Gastroesophageal sphincter (tissue), 4 donors: ENCODE results near the gene TSC22D4. TPM values are rescaled to one million over a fixed set of nuclear protein-coding genes. Genes with fewer than 3 reads are reported as not detected.

Experiments used
- ATAC-seq: fragments of 150-250 bp; one replicate; pipeline ENCODE4 v1.9.1; 2016; ENCODE audit warnings: mild to moderate bottlenecking, moderate library complexity
- H3K27ac ChIP-seq, 4 donors: fragments of 200-600 bp; sonication (generic) in 3 of 4; 1 replicate in 3 of 4; 2 replicates in 1 of 4; pipeline ENCODE4 v1.5.1; 2016 to 2019
- H3K27me3 ChIP-seq: fragments of 200-600 bp; sonication (generic); one replicate; pipeline ENCODE4 v1.5.1; 2019
- H3K36me3 ChIP-seq, 2 donors: fragments of 200-600 bp; sonication (generic); one replicate each; pipeline ENCODE4 v1.5.1; 2019; ENCODE audit warnings: control low read depth in 1 of 2
- H3K4me1 ChIP-seq, 3 donors: fragments of 200-600 bp; sonication (generic); 1 replicate in 2 of 3; 2 replicates in 1 of 3; pipeline ENCODE4 v1.5.1; 2016 to 2019; ENCODE audit warnings: control low read depth in 2 of 3
- H3K4me3 ChIP-seq, 2 donors: fragments of 200-600 bp; sonication (generic); one replicate each; pipeline ENCODE4 v1.5.1; 2019; ENCODE audit warnings: mild to moderate bottlenecking in 1 of 2, moderate library complexity in 1 of 2
- H3K9me3 ChIP-seq, 3 donors: fragments of 200-600 bp; sonication (generic); one replicate each; pipeline ENCODE4 v1.5.1; 2017 to 2019; ENCODE audit warnings: control low read depth in 2 of 3
- EP300 ChIP-seq: sonication (generic); formaldehyde crosslinking; IDR thresholded peaks from one replicate; pipeline ENCODE4 v1.6.1; 2017; ENCODE audit warnings: antibody characterized with exemption, mild to moderate bottlenecking
- POLR2A ChIP-seq, 2 donors: fragments of 450-650 bp; IDR thresholded peaks; one replicate each; pipeline ENCODE4 v1.6.1; 2017; ENCODE audit warnings: antibody characterized with exemption in 2 of 2, mild to moderate bottlenecking in 2 of 2, moderate library complexity in 1 of 2
- POLR2AphosphoS5 ChIP-seq: sonication (generic); formaldehyde crosslinking; IDR thresholded peaks from one replicate; pipeline ENCODE4 v1.6.1; 2017; ENCODE audit warnings: antibody characterized with exemption
- WGBS, 2 donors: methylation state at CpG; one replicate each; pipeline ENCODE4 v1.1.5; 2018; ENCODE audit warnings: low coverage in 1 of 2; 5-methylcytosine and 5-hydroxymethylcytosine counted together
- total RNA-seq, 4 donors: library from RNA; depleted of rRNA; stranded (reverse); fragments of >200 nt; gene quantifications; one replicate each; pipeline ENCODE4 v1.1.0, GENCODE V29; 2016
- TF ChIP-seq, protein P1 (sequence below), 4 experiments: fragments of 200-600 bp in 2 of 4; fragments of 450-650 bp in 2 of 4; sonication (generic) in 1 of 4; IDR thresholded peaks; one replicate each; pipeline ENCODE4 v1.5.1; 2017 to 2019; ENCODE audit warnings: antibody characterized with exemption in 4 of 4, mild to moderate bottlenecking in 2 of 4, moderate library complexity in 2 of 4

Gene TSC22D4
- total RNA-seq, 4 donors from 2014 or later: 20.2 to 38.1 (median 26.1) TPM

DNA sequence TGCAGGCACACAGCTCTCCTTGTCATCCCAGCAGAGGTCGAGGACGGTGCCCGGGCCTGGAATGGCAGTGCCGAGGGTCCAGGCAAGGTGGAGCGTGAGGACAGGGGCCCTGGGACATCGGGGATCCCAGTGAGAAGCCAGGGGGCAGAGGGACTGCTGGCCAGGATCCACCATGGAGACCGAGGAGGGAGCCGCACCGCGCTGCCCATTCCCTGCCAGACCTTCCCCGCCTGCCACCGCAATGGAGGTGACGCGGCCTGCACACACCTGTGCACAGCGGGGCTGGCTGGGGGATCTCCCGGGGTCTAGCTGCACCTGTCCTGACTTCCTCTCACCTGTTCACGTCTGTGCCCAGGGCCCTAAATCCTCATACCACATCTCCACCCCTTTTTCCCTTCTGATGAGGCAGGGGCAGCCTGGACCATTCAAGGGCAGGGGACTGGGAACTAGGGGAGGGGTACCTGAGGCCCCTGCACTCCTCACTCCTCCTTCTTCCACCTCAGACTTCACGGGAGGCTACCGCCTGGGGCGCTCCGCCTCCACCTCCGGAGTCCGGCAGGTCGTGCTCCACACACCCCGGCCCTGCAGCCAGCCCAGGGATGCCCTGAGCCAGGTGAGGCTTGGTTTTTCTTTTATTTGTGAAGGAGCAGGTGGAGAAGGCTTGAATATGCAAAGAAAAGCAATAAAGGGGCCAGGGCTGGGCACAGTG is 11.6 kb upstream of the TSC22D4 start:
- TF ChIP-seq POLR2A (IDR thresholded peaks at IDR 0.05) (no peak), EP300 (no peak), POLR2AphosphoS5 (no peak)
- TF ChIP-seq, protein P1, sequence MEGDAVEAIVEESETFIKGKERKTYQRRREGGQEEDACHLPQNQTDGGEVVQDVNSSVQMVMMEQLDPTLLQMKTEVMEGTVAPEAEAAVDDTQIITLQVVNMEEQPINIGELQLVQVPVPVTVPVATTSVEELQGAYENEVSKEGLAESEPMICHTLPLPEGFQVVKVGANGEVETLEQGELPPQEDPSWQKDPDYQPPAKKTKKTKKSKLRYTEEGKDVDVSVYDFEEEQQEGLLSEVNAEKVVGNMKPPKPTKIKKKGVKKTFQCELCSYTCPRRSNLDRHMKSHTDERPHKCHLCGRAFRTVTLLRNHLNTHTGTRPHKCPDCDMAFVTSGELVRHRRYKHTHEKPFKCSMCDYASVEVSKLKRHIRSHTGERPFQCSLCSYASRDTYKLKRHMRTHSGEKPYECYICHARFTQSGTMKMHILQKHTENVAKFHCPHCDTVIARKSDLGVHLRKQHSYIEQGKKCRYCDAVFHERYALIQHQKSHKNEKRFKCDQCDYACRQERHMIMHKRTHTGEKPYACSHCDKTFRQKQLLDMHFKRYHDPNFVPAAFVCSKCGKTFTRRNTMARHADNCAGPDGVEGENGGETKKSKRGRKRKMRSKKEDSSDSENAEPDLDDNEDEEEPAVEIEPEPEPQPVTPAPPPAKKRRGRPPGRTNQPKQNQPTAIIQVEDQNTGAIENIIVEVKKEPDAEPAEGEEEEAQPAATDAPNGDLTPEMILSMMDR (IDR thresholded peaks at IDR 0.05): no peak
- Histone ChIP-seq H3K4me1 (peaks cover 0 to 25% (median 4%) of the 10 kb centered on the region in 3 donors), H3K27me3 (peaks cover 5% of the 10 kb centered on the region), H3K27ac (no peak overlapping the region), H3K36me3 (peaks cover 0 to 10% of the 10 kb centered on the region in 2 donors), H3K9me3 (no peaks in the 10 kb centered on the region), H3K4me3 (no peak overlapping the region)
- WGBS, 2 donors: 91% methylated on average over 4 of the region's 25 CpGs; no CpG with 5 or more reads in 1 of the 2 donors
- no peak for ATAC-seq

DNA sequence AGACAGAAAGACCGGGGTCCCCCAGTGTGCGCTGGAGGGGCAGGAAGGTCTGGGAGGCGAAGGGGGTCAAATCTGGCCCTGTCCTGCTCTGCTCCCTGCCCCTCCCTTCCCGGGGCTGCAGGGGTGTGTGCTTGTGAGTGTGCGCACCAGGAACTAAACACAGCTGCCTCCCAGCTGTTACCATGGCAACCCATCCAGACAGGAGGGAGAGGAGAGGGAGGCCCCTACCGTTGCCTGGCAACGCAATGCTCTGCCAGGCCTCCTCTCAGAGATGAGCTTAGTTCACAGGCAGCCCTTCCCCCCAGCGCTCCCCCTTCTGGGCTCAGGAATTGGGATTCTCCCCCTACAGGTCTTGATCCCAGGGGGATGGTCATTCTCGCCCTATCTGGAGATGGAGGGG is 10.8 kb upstream of the TSC22D4 start:
- no peak overlapping the region for H3K4me3 ChIP-seq
- H3K36me3 ChIP-seq: peaks cover 0 to 10% of the 10 kb centered on the region in 2 donors
- peaks cover 0 to 33% (median 4%) of the 10 kb centered on the region in 3 donors for H3K4me1 ChIP-seq
- no peak for ATAC-seq
- peaks cover 5% of the 10 kb centered on the region for H3K27me3 ChIP-seq
- TF ChIP-seq EP300: no peak
- no peak for TF ChIP-seq POLR2A (IDR thresholded peaks at IDR 0.05)
- TF ChIP-seq, protein P1 (IDR thresholded peaks at IDR 0.05): no peak
- no peak for TF ChIP-seq POLR2AphosphoS5
- no peaks in the 10 kb centered on the region for H3K9me3 ChIP-seq
- WGBS, 2 donors: 0 to 38% methylated on average over 1 to 6 of the region's 9 CpGs
- H3K27ac ChIP-seq: no peak overlapping the region

DNA sequence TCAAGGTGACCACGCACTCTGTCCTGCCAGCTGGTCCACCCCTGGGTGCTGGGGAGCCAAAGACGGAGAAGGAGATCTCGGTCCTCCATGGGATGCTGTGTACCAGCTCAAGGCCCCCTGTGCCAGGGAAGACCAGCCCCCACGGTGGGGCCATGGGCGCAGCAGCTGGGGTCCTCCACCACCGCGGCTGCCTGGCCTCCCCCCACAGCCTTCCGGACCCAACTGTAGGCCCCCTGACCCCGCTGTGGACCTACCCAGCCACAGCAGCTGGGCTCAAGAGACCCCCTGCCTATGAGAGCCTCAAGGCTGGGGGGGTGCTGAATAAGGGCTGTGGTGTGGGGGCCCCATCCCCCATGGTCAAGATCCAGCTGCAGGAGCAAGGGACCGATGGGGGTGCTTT is 10.1 kb upstream of the TSC22D4 start:
- Histone ChIP-seq H3K9me3 (no peaks in the 10 kb centered on the region), H3K4me1 (peaks cover 0 to 39% (median 4%) of the 10 kb centered on the region in 3 donors), H3K36me3 (peaks cover 0 to 10% of the 10 kb centered on the region in 2 donors), H3K27me3 (peaks cover 5% of the 10 kb centered on the region), H3K4me3 (no peak overlapping the region), H3K27ac (no peak overlapping the region)
- ATAC-seq: no peak
- no CpG with 5 or more reads among the region's 10 CpGs for WGBS, 2 donors
- TF ChIP-seq, protein P1 (IDR thresholded peaks at IDR 0.05): no peak
- TF ChIP-seq POLR2A (IDR thresholded peaks at IDR 0.05) (no peak), POLR2AphosphoS5 (no peak), EP300 (no peak)

DNA sequence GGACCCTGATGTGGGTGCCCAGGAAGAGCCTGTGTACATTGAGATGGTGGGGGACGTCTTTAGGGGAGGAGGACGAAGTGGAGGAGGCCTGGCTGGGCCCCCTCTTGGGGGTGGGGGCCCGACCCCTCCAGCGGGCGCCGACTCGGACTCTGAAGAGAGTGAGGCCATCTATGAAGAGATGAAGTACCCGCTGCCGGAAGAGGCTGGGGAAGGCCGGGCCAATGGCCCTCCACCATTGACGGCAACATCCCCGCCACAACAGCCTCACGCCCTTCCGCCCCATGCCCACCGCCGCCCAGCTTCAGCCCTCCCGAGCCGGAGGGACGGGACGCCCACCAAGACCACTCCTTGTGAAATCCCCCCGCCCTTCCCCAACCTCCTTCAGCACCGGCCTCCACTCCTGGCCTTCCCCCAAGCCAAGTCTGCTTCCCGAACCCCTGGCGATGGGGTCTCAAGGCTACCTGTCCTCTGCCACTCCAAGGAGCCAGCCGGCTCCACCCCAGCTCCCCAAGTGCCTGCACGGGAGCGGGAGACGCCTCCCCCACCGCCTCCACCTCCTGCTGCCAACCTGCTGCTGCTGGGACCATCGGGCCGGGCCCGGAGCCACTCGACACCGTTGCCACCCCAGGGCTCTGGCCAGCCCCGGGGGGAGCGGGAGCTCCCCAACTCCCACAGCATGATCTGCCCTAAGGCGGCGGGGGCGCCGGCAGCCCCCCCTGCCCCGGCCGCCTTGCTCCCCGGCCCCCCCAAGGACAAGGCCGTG is 9.5 kb upstream of the TSC22D4 start:
- no peak overlapping the region for H3K27ac ChIP-seq
- H3K27me3 ChIP-seq: peaks cover 5% of the 10 kb centered on the region
- peaks cover 0 to 10% of the 10 kb centered on the region in 2 donors for H3K36me3 ChIP-seq
- no peak for ATAC-seq
- WGBS, 2 donors: no CpG with 5 or more reads among the region's 44 CpGs
- no peaks in the 10 kb centered on the region for H3K9me3 ChIP-seq
- no peak overlapping the region for H3K4me3 ChIP-seq
- TF ChIP-seq, protein P1 (IDR thresholded peaks at IDR 0.05): no peak
- TF ChIP-seq POLR2A (IDR thresholded peaks at IDR 0.05) (no peak), POLR2AphosphoS5 (no peak), EP300 (no peak)
- peaks cover 0 to 39% (median 0%) of the 10 kb centered on the region in 3 donors for H3K4me1 ChIP-seq
